PC-9 (cell line): Measurements from ENCODE around the gene ERC2. TPM values are rescaled to one million over a fixed set of nuclear protein-coding genes. Genes with fewer than 3 reads are reported as not detected.

ENCODE experiments used
- BruUV-seq: library from RNA; stranded (reverse); fragments of 400-500 nt; replicated peaks from 2 replicates; lab custom pipeline; 2021; lab: Mats Ljungman, UMichigan
- CTCF ChIA-PET: fragments of 300-600 bp; sonication (Branson Sonifier 250); formaldehyde crosslinking; loops from one replicate; lab custom pipeline; 2022; ENCODE audit warnings: antibody characterized with exemption; lab: Charles Lee
- POLR2A ChIA-PET: fragments of 300-600 bp; sonication (Branson Sonifier 250); formaldehyde crosslinking; loops from one replicate; lab custom pipeline; 2022; ENCODE audit warnings: antibody characterized with exemption; ENCODE audit not compliant: unreplicated experiment; lab: Charles Lee
- DNase-seq, 2 experiments: peaks; one replicate each; pipeline versions ENCODE4 v3.0.0 to v3.0.0-alpha.2; 2015 to 2022; ENCODE audit warnings: mixed read lengths in 1 of 2
- H2AFZ ChIP-seq: fragments of 200-600 bp; sonication (generic); 2 replicates; pipeline ENCODE4 v1.8.1; 2017; ENCODE audit warnings: antibody characterized with exemption
- H3F3A ChIP-seq: fragments of 200-600 bp; sonication (generic); 2 replicates; pipeline ENCODE4 v1.8.1; 2017; ENCODE audit warnings: antibody characterized with exemption, mild to moderate bottlenecking, low read depth; ENCODE audit not compliant: insufficient read depth
- H3K27ac ChIP-seq: fragments of 200-600 bp; sonication (generic); 2 replicates; pipeline ENCODE4 v1.6.1; 2016; ENCODE audit warnings: mixed run types
- H3K27me3 ChIP-seq: fragments of 200-600 bp; sonication (generic); 2 replicates; pipeline ENCODE4 v1.6.1; 2016; ENCODE audit warnings: low read depth, mixed run types; ENCODE audit not compliant: insufficient read depth
- H3K36me3 ChIP-seq: fragments of 200-600 bp; sonication (generic); 2 replicates; pipeline ENCODE4 v1.6.1; 2016; ENCODE audit warnings: low read depth, mixed run types
- H3K4me1 ChIP-seq: fragments of 200-600 bp; sonication (generic); replicated peaks from 2 replicates; pipeline ENCODE4 v1.6.1; 2016; ENCODE audit warnings: mixed run types; ENCODE audit not compliant: insufficient read depth
- H3K4me2 ChIP-seq: fragments of 200-600 bp; sonication (generic); 2 replicates; pipeline ENCODE4 v1.6.1; 2017; ENCODE audit warnings: mixed run types
- H3K4me3 ChIP-seq: fragments of 200-600 bp; sonication (generic); 2 replicates; pipeline ENCODE4 v1.6.1; 2016; ENCODE audit warnings: mixed run types
- H3K79me2 ChIP-seq: fragments of 200-600 bp; sonication (generic); 2 replicates; pipeline ENCODE4 v1.6.1; 2017; ENCODE audit warnings: low read depth, mixed run types
- H3K9me2 ChIP-seq: fragments of 200-600 bp; sonication (generic); 2 replicates; pipeline ENCODE4 v1.8.1; 2017; ENCODE audit warnings: mild to moderate bottlenecking; ENCODE audit not compliant: insufficient read depth
- H3K9me3 ChIP-seq: fragments of 200-600 bp; sonication (generic); 2 replicates; pipeline ENCODE4 v1.8.1; 2016; ENCODE audit warnings: low read depth; ENCODE audit not compliant: insufficient read depth
- H4K20me1 ChIP-seq: fragments of 200-600 bp; sonication (generic); 2 replicates; pipeline ENCODE4 v1.8.1; 2017; ENCODE audit not compliant: insufficient read depth
- CTCF ChIP-seq: fragments of 200-600 bp; sonication (generic); conservative IDR thresholded peaks from 2 replicates; pipeline ENCODE4 v1.6.1; 2017; ENCODE audit warnings: mixed run types, antibody characterized with exemption, mild to moderate bottlenecking, moderate library complexity
- EZH2 ChIP-seq: fragments of 200-600 bp; sonication (generic); IDR thresholded peaks from 2 replicates; pipeline ENCODE4 v1.8.0; 2017; ENCODE audit warnings: antibody characterized with exemption, low read depth
- intact Hi-C: fragments of 100-400 bp; cut with micrococcal nuclease; formaldehyde crosslinking; loops from one replicate; pipeline ENCODE4 v1.10.0; 2022; ENCODE audit not compliant: unreplicated experiment
- total RNA-seq: library from RNA; stranded (reverse); gene quantifications from 2 replicates; pipeline ENCODE4 v1.2.3, GENCODE V29; 2021

The ERC2 gene
- total RNA-seq, 1 experiment from 2014 or later, result 1.4 TPM

- H3K27me3 ChIP-seq, result no peaks in the 10 kb centered on the region
- peaks cover 10% of the 10 kb centered on the region; the same call in 1 of the 2 replicates for H3K9me3 ChIP-seq
- no peak for DNase-seq
- H3K27ac ChIP-seq, result peak overlapping the region; percentile 92
- intact Hi-C loops, result no loop called here
- POLR2A ChIA-PET, result interaction anchor here (0.7 kb wide), 1 partner anchor 88 kb away, joined by 4 read pairs; no protein-coding TSS in a partner anchor
- peaks cover 88% of the 10 kb centered on the region for H3K4me1 ChIP-seq
- TF ChIP-seq EZH2 (no peak), CTCF (no peak)
- H3K4me2 ChIP-seq, result no peak overlapping the region
- CTCF ChIA-PET, result no interaction called here
- peaks cover 5% of the 10 kb centered on the region; the same call in 1 of the 2 replicates for H3K36me3 ChIP-seq
- no peaks in the 10 kb centered on the region for H3K79me2 ChIP-seq
- no peak overlapping the region for H3K4me3 ChIP-seq
- peaks cover 69% of the 10 kb centered on the region for H3F3A ChIP-seq
- no peaks in the 10 kb centered on the region for H4K20me1 ChIP-seq
- no peaks in the 10 kb centered on the region for H3K9me2 ChIP-seq
- no TSS peak for BruUV-seq
- H2AFZ ChIP-seq, result no peak overlapping the region
Observed at GRCh38 chr3:55623786-55624185, 844.5 kb downstream of the ERC2 start.

- BruUV-seq, result no TSS peak
- peaks cover 80% of the 10 kb centered on the region for H3F3A ChIP-seq
- CTCF ChIA-PET, result no interaction called here
Observed at GRCh38 chr3:55622733-55623132, 845.5 kb downstream of the ERC2 start.

GRCh38 chr3:55622116-55622515 is 846.2 kb downstream of the ERC2 start:
- H2AFZ ChIP-seq, result no peak overlapping the region
- peak in 1 of 2 experiments; percentile 52 for DNase-seq
- peaks cover 5% of the 10 kb centered on the region; the same call in 1 of the 2 replicates for H3K36me3 ChIP-seq
- TF ChIP-seq CTCF (no peak), EZH2 (no peak)
- peaks cover 98% of the 10 kb centered on the region for H3K4me1 ChIP-seq
- CTCF ChIA-PET, result no interaction called here
- no peaks in the 10 kb centered on the region for H3K79me2 ChIP-seq
- no peaks in the 10 kb centered on the region for H3K27me3 ChIP-seq
- intact Hi-C loops, result loop anchor here (1.0 kb wide), 2 partner anchors 50 to 275 kb away; no protein-coding TSS in a partner anchor
- peak overlapping the region; percentile 66 for H3K4me2 ChIP-seq
- H3K27ac ChIP-seq, result peak overlapping the region; percentile 100
- no TSS peak for BruUV-seq
- no peaks in the 10 kb centered on the region for H4K20me1 ChIP-seq
- no peak overlapping the region for H3K4me3 ChIP-seq
- H3F3A ChIP-seq, result peaks cover 77% of the 10 kb centered on the region
- POLR2A ChIA-PET, result interaction anchor here (1.0 to 1.1 kb wide), 2 partner anchors 103 to 1194 kb away, joined by 3 read pairs; no protein-coding TSS in a partner anchor
- H3K9me2 ChIP-seq, result no peaks in the 10 kb centered on the region
- peaks cover 13% of the 10 kb centered on the region; the same call in 1 of the 2 replicates for H3K9me3 ChIP-seq

More at GRCh38 chr3:55622733-55623132, 845.5 kb downstream of the ERC2 start:
- TF ChIP-seq CTCF, result no peak
- peaks cover 98% of the 10 kb centered on the region for H3K4me1 ChIP-seq
- H3K27me3 ChIP-seq, result no peaks in the 10 kb centered on the region
- H3K4me3 ChIP-seq, result no peak overlapping the region
- peaks cover 13% of the 10 kb centered on the region; the same call in 1 of the 2 replicates for H3K9me3 ChIP-seq
- intact Hi-C loops, result loop anchor here (1.0 kb wide), 2 partner anchors 50 to 275 kb away; no protein-coding TSS in a partner anchor
- POLR2A ChIA-PET, result interaction anchor here (1.1 kb wide), 1 partner anchor 104 kb away, joined by 3 read pairs; no protein-coding TSS in a partner anchor
- peaks cover 5% of the 10 kb centered on the region; the same call in 1 of the 2 replicates for H3K36me3 ChIP-seq
- H3K9me2 ChIP-seq, result no peaks in the 10 kb centered on the region
- peak overlapping the region; percentile 100 for H3K27ac ChIP-seq
- no peaks in the 10 kb centered on the region for H4K20me1 ChIP-seq
- H3K4me2 ChIP-seq, result peak overlapping the region; percentile 66
- no peak for DNase-seq
- H3K79me2 ChIP-seq, result no peaks in the 10 kb centered on the region
- no peak overlapping the region for H2AFZ ChIP-seq
